ENCODE data around the gene SLC4A4. TPM values are rescaled to one million over a fixed set of nuclear protein-coding genes. Genes with fewer than 3 reads are reported as not detected.
A peak's percentile ranks its signal among the peaks of the same experiment; 100 is the strongest.

The SLC4A4 gene
- total RNA-seq, 1 donor from 2014 or later, result 281 TPM

GRCh38 chr4:71520308-71520707 lies 181.5 kb downstream of the SLC4A4 start:
- H3K9me3 Mint-ChIP-seq (ENCODE audit: low read depth), result peaks cover 5% of the 10 kb centered on the region
- peaks cover 11% of the 10 kb centered on the region for H3K4me1 Mint-ChIP-seq (ENCODE audit: low read depth)
- no peak for DNase-seq (ENCODE audit: low spot score, unreplicated experiment)
- H3K4me3 Mint-ChIP-seq (ENCODE audit: low read depth), result no peak overlapping the region
- TF ChIP-seq CTCF (IDR thresholded peaks at IDR 0.05; ENCODE audit: unreplicated experiment), result no peak
- no peaks in the 10 kb centered on the region for H3K27me3 Mint-ChIP-seq
- peaks cover 40% of the 10 kb centered on the region for H3K36me3 Mint-ChIP-seq (ENCODE audit: insufficient read depth)
- no peak overlapping the region for H3K27ac Mint-ChIP-seq

- H3K27me3 Mint-ChIP-seq, result no peaks in the 10 kb centered on the region
- H3K4me1 Mint-ChIP-seq (ENCODE audit: low read depth), result peaks cover 17% of the 10 kb centered on the region
- H3K27ac Mint-ChIP-seq, result no peak overlapping the region
- no peak for DNase-seq (ENCODE audit: low spot score, unreplicated experiment)
- no peak for TF ChIP-seq CTCF (IDR thresholded peaks at IDR 0.05; ENCODE audit: unreplicated experiment)
- H3K4me3 Mint-ChIP-seq (ENCODE audit: low read depth), result no peak overlapping the region
- peaks cover 3% of the 10 kb centered on the region for H3K9me3 Mint-ChIP-seq (ENCODE audit: low read depth)
- H3K36me3 Mint-ChIP-seq (ENCODE audit: insufficient read depth), result peaks cover 41% of the 10 kb centered on the region
These were observed 182.0 kb downstream of the SLC4A4 start for GRCh38 chr4:71520850-71521249.

GRCh38 chr4:71524756-71525155 lies 185.9 kb downstream of the SLC4A4 start:
- TF ChIP-seq CTCF (IDR thresholded peaks at IDR 0.05; ENCODE audit: unreplicated experiment), result no peak
- H3K27me3 Mint-ChIP-seq, result no peaks in the 10 kb centered on the region
- peaks cover 35% of the 10 kb centered on the region for H3K36me3 Mint-ChIP-seq (ENCODE audit: insufficient read depth)
- no peak overlapping the region for H3K27ac Mint-ChIP-seq
- no peak for DNase-seq (ENCODE audit: low spot score, unreplicated experiment)
- peaks cover 31% of the 10 kb centered on the region for H3K4me1 Mint-ChIP-seq (ENCODE audit: low read depth)
- no peak overlapping the region for H3K4me3 Mint-ChIP-seq (ENCODE audit: low read depth)
- H3K9me3 Mint-ChIP-seq (ENCODE audit: low read depth), result no peaks in the 10 kb centered on the region

- peaks cover 34% of the 10 kb centered on the region for H3K36me3 Mint-ChIP-seq (ENCODE audit: insufficient read depth)
- no peak for DNase-seq (ENCODE audit: low spot score, unreplicated experiment)
- peaks cover 35% of the 10 kb centered on the region for H3K4me1 Mint-ChIP-seq (ENCODE audit: low read depth)
- H3K27ac Mint-ChIP-seq, result peak overlapping the region; percentile 79
- no peaks in the 10 kb centered on the region for H3K27me3 Mint-ChIP-seq
- no peak for TF ChIP-seq CTCF (IDR thresholded peaks at IDR 0.05; ENCODE audit: unreplicated experiment)
- H3K4me3 Mint-ChIP-seq (ENCODE audit: low read depth), result no peak overlapping the region
- H3K9me3 Mint-ChIP-seq (ENCODE audit: low read depth), result no peaks in the 10 kb centered on the region
These were observed 188.0 kb downstream of the SLC4A4 start for GRCh38 chr4:71526637-71527406.

GRCh38 chr4:71532407-71532806 lies 193.6 kb downstream of the SLC4A4 start:
- Mint-ChIP-seq H3K27me3 (no peaks in the 10 kb centered on the region), H3K4me1 (ENCODE audit: low read depth) (peaks cover 9% of the 10 kb centered on the region), H3K27ac (no peak overlapping the region), H3K9me3 (ENCODE audit: low read depth) (no peaks in the 10 kb centered on the region), H3K36me3 (ENCODE audit: insufficient read depth) (peaks cover 52% of the 10 kb centered on the region), H3K4me3 (ENCODE audit: low read depth) (no peak overlapping the region)
- no peak for DNase-seq (ENCODE audit: low spot score, unreplicated experiment)
- TF ChIP-seq CTCF (IDR thresholded peaks at IDR 0.05; ENCODE audit: unreplicated experiment), result no peak

Measured in progenitor cell of endocrine pancreas (in vitro differentiated cells).